Activated naive CD8-positive, alpha-beta T cell (primary cell): ENCODE results near the gene UGT1A3.

ENCODE experiments used
- H3K27ac Mint-ChIP-seq: one replicate; pipeline ENCODE4 v1.8.0; 2021; ENCODE audit warnings: mixed read lengths
- H3K27me3 Mint-ChIP-seq: one replicate; pipeline ENCODE4 v1.8.0; 2021; ENCODE audit warnings: mixed read lengths
- H3K36me3 Mint-ChIP-seq: one replicate; pipeline ENCODE4 v1.8.0; 2021; ENCODE audit warnings: mixed read lengths
- H3K4me1 Mint-ChIP-seq: one replicate; pipeline ENCODE4 v1.8.0; 2021; ENCODE audit warnings: low read depth, mixed read lengths
- H3K4me3 Mint-ChIP-seq: one replicate; pipeline ENCODE4 v1.8.0; 2021; ENCODE audit warnings: mild to moderate bottlenecking, mixed read lengths
- H3K9me3 Mint-ChIP-seq: one replicate; pipeline ENCODE4 v1.8.0; 2021; ENCODE audit warnings: low read depth, mixed read lengths

Gene UGT1A3

GRCh38 chr2:233791151-233791882 is 62.5 kb downstream of the UGT1A3 start:
- Mint-ChIP-seq H3K27me3 (peaks cover 4% of the 10 kb centered on the region), H3K4me3 (no peak overlapping the region), H3K4me1 (no peaks in the 10 kb centered on the region), H3K36me3 (no peaks in the 10 kb centered on the region), H3K27ac (no peak overlapping the region), H3K9me3 (no peaks in the 10 kb centered on the region)

GRCh38 chr2:233791883-233792329 is 63.1 kb downstream of the UGT1A3 start:
- Mint-ChIP-seq H3K9me3 (no peaks in the 10 kb centered on the region), H3K36me3 (no peaks in the 10 kb centered on the region), H3K27me3 (peaks cover 4% of the 10 kb centered on the region), H3K27ac (no peak overlapping the region), H3K4me1 (no peaks in the 10 kb centered on the region), H3K4me3 (no peak overlapping the region)

GRCh38 chr2:233792720-233793119 is 63.9 kb downstream of the UGT1A3 start:
- no peaks in the 10 kb centered on the region for H3K36me3 Mint-ChIP-seq
- peaks cover 4% of the 10 kb centered on the region for H3K27me3 Mint-ChIP-seq
- no peak overlapping the region for H3K4me3 Mint-ChIP-seq
- no peak overlapping the region for H3K27ac Mint-ChIP-seq
- H3K4me1 Mint-ChIP-seq: no peaks in the 10 kb centered on the region
- no peaks in the 10 kb centered on the region for H3K9me3 Mint-ChIP-seq

GRCh38 chr2:233793465-233794127 is 64.8 kb downstream of the UGT1A3 start:
- no peaks in the 10 kb centered on the region for H3K9me3 Mint-ChIP-seq
- H3K36me3 Mint-ChIP-seq: no peaks in the 10 kb centered on the region
- peaks cover 4% of the 10 kb centered on the region for H3K27me3 Mint-ChIP-seq
- no peak overlapping the region for H3K27ac Mint-ChIP-seq
- H3K4me3 Mint-ChIP-seq: no peak overlapping the region
- no peaks in the 10 kb centered on the region for H3K4me1 Mint-ChIP-seq

GRCh38 chr2:233794128-233794658 is 65.4 kb downstream of the UGT1A3 start:
- no peaks in the 10 kb centered on the region for H3K36me3 Mint-ChIP-seq
- H3K27ac Mint-ChIP-seq: no peak overlapping the region
- H3K27me3 Mint-ChIP-seq: no peaks in the 10 kb centered on the region
- H3K4me1 Mint-ChIP-seq: no peaks in the 10 kb centered on the region
- H3K4me3 Mint-ChIP-seq: no peak overlapping the region
- no peaks in the 10 kb centered on the region for H3K9me3 Mint-ChIP-seq

GRCh38 chr2:233795735-233796171 is 66.9 kb downstream of the UGT1A3 start:
- no peaks in the 10 kb centered on the region for H3K27me3 Mint-ChIP-seq
- no peaks in the 10 kb centered on the region for H3K4me1 Mint-ChIP-seq
- no peak overlapping the region for H3K4me3 Mint-ChIP-seq
- H3K36me3 Mint-ChIP-seq: no peaks in the 10 kb centered on the region
- H3K27ac Mint-ChIP-seq: no peak overlapping the region
- no peaks in the 10 kb centered on the region for H3K9me3 Mint-ChIP-seq

GRCh38 chr2:233796254-233796653 is 67.4 kb downstream of the UGT1A3 start:
- no peaks in the 10 kb centered on the region for H3K27me3 Mint-ChIP-seq
- no peaks in the 10 kb centered on the region for H3K36me3 Mint-ChIP-seq
- no peak overlapping the region for H3K4me3 Mint-ChIP-seq
- H3K27ac Mint-ChIP-seq: no peak overlapping the region
- H3K4me1 Mint-ChIP-seq: no peaks in the 10 kb centered on the region
- H3K9me3 Mint-ChIP-seq: no peaks in the 10 kb centered on the region

- Mint-ChIP-seq H3K9me3 (no peaks in the 10 kb centered on the region), H3K4me3 (no peak overlapping the region), H3K36me3 (no peaks in the 10 kb centered on the region), H3K27ac (no peak overlapping the region), H3K4me1 (no peaks in the 10 kb centered on the region), H3K27me3 (peaks cover 3% of the 10 kb centered on the region)
These were observed 69.7 kb downstream of the UGT1A3 start for GRCh38 chr2:233798335-233799086.

GRCh38 chr2:233799087-233799665 is 70.3 kb downstream of the UGT1A3 start:
- H3K4me1 Mint-ChIP-seq: no peaks in the 10 kb centered on the region
- peaks cover 3% of the 10 kb centered on the region for H3K27me3 Mint-ChIP-seq
- H3K27ac Mint-ChIP-seq: no peak overlapping the region
- no peak overlapping the region for H3K4me3 Mint-ChIP-seq
- no peaks in the 10 kb centered on the region for H3K36me3 Mint-ChIP-seq
- no peaks in the 10 kb centered on the region for H3K9me3 Mint-ChIP-seq

- Mint-ChIP-seq H3K4me3 (no peak overlapping the region), H3K27me3 (peaks cover 6% of the 10 kb centered on the region), H3K4me1 (no peaks in the 10 kb centered on the region), H3K9me3 (no peaks in the 10 kb centered on the region), H3K27ac (no peak overlapping the region), H3K36me3 (no peaks in the 10 kb centered on the region)
These were observed 70.9 kb downstream of the UGT1A3 start for GRCh38 chr2:233799716-233800115.

- peaks cover 6% of the 10 kb centered on the region for H3K27me3 Mint-ChIP-seq
- H3K4me1 Mint-ChIP-seq: no peaks in the 10 kb centered on the region
- no peak overlapping the region for H3K27ac Mint-ChIP-seq
- H3K36me3 Mint-ChIP-seq: no peaks in the 10 kb centered on the region
- no peak overlapping the region for H3K4me3 Mint-ChIP-seq
- H3K9me3 Mint-ChIP-seq: no peaks in the 10 kb centered on the region
These were observed 71.4 kb downstream of the UGT1A3 start for GRCh38 chr2:233800208-233800607.

GRCh38 chr2:233801357-233802131 is 72.7 kb downstream of the UGT1A3 start:
- Mint-ChIP-seq H3K27ac (no peak overlapping the region), H3K27me3 (peaks cover 6% of the 10 kb centered on the region), H3K9me3 (no peaks in the 10 kb centered on the region), H3K36me3 (no peaks in the 10 kb centered on the region), H3K4me3 (no peak overlapping the region), H3K4me1 (no peaks in the 10 kb centered on the region)

GRCh38 chr2:233802132-233802815 is 73.4 kb downstream of the UGT1A3 start:
- H3K4me1 Mint-ChIP-seq: no peaks in the 10 kb centered on the region
- no peaks in the 10 kb centered on the region for H3K36me3 Mint-ChIP-seq
- H3K4me3 Mint-ChIP-seq: no peak overlapping the region
- H3K27ac Mint-ChIP-seq: no peak overlapping the region
- H3K9me3 Mint-ChIP-seq: no peaks in the 10 kb centered on the region
- H3K27me3 Mint-ChIP-seq: peaks cover 6% of the 10 kb centered on the region
